Measurements from ENCODE around the gene SF3B6. TPM values are rescaled to one million over a fixed set of nuclear protein-coding genes. Genes with fewer than 3 reads are reported as not detected.

The SF3B6 gene
- total and polyA plus RNA-seq, 9 of the 15 experiments (the other 6 are each of a cell fraction or from before 2014, with no cell fraction given): 146 to 591 (median 295) TPM

DNA sequence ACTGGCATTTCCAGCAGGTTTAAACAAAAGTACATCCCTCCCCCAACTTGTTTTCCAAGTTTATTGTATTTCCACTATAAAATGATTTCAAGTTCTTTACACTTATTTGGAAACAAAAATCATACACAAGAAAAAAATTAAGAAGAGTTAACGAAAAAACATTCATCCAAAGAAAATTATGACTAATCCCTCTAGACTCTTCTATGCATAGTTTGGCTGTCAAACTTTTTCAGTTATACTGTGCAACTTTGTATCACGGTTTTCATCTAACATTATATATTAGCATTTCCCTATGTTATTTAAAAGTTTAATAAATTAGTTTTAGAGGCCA lies 29.6 kb downstream of the SF3B6 start:
- BruUV-seq (replicated peaks): no TSS peak
- ChIA-PET POLR2A (interaction anchor here (0.5 to 2.1 kb wide), 6 partner anchors 23 to 119 kb away, joined by 3 to 10 read pairs (median 6); partner anchors contain the start of genes ATAD2B and SF3B6), CTCF (ENCODE audit: low intra/inter-chr PET ratio) (no interaction called here)
- peaks cover 40% of the 10 kb centered on the region for H3K79me2 ChIP-seq (ENCODE audit: control insufficient read depth, insufficient read depth, low read length)
- H3K4me2 ChIP-seq (ENCODE audit: insufficient read depth, low read length): peak overlapping the region; percentile 82
- no peak overlapping the region for H2AFZ ChIP-seq (ENCODE audit: low read depth, low read length)
- FAIRE-seq (no peak), DNase-seq (ENCODE audit: extremely low read depth in 1 of 4, low spot score in 3 of 4) (no peak), ATAC-seq (no peak)
- H3K27me3 ChIP-seq (ENCODE audit: control insufficient read depth in 2 of 2, insufficient read depth in 2 of 2, low read length in 2 of 2): peaks cover 1 to 9% of the 10 kb centered on the region in 2 experiments; a peak in 2 of 5 replicates
- peak overlapping the region; percentile 52; the same call in 2 of the 3 replicates for H3K27ac ChIP-seq (ENCODE audit: extremely low read depth, low read depth, low read length)
- H3K4me1 ChIP-seq (replicated peaks in 1 of 2; ENCODE audit: control insufficient read depth in 2 of 2, insufficient read depth in 2 of 2, low read length in 2 of 2): peaks cover 8 to 22% of the 10 kb centered on the region in 2 experiments; a peak in 4 of 5 replicates
- 0% methylated on average over 2 of the region's 2 CpGs for WGBS (ENCODE audit: insufficient coverage, low coverage, missing lambda C conversion rate)
- in situ Hi-C loops (cut with MboI): no loop called here
- H3K36me3 ChIP-seq (ENCODE audit: control insufficient read depth, insufficient read depth, low read length): peaks cover 8% of the 10 kb centered on the region; the same call in 1 of the 3 replicates
- TF ChIP-seq POLR2B (IDR thresholded peaks at IDR 0.05; ENCODE audit: low read depth, partially characterized antibody): no peak
- TF ChIP-seq CSDE1 (IDR thresholded peaks at IDR 0.05): 0 out of 4 replicates have a peak, but pooled peaks of 1 of the 2 experiments have one; percentile 25
- H3K4me3 ChIP-seq: peak overlapping the region; percentile 64
- no peaks in the 10 kb centered on the region for H3K9me1 ChIP-seq (ENCODE audit: control insufficient read depth, insufficient read depth, low read length)
- H3K9me3 ChIP-seq (replicated peaks; ENCODE audit: control insufficient read depth, insufficient read depth, low read depth, low read length): no peaks in the 10 kb centered on the region
- intact Hi-C loops (cut with micrococcal nuclease): no loop called here
- H4K20me1 ChIP-seq (replicated peaks; ENCODE audit: control insufficient read depth, insufficient read depth, low read length): no peaks in the 10 kb centered on the region; the same call in 1 of the 2 replicates
- peak overlapping the region in 1 of 2 experiments; percentile 62; a peak in 3 of 4 replicates for H3K9ac ChIP-seq (ENCODE audit: insufficient read depth in 1 of 2, low read depth in 2 of 2, low read length in 2 of 2)

- peaks cover 42% of the 10 kb centered on the region for H3K79me2 ChIP-seq (ENCODE audit: control insufficient read depth, insufficient read depth, low read length)
- CTCF ChIA-PET (ENCODE audit: low intra/inter-chr PET ratio): no interaction called here
- FAIRE-seq (no peak), DNase-seq (ENCODE audit: extremely low read depth in 1 of 4, low spot score in 3 of 4) (peak in 1 of 4 experiments; percentile 16), ATAC-seq (no peak)
- POLR2A ChIA-PET: interaction anchor here (0.5 to 2.1 kb wide), 5 partner anchors 9 to 176 kb away, joined by 3 to 8 read pairs (median 5); partner anchors contain the start of genes ATAD2B and SF3B6
- H3K9me3 ChIP-seq (replicated peaks; ENCODE audit: control insufficient read depth, insufficient read depth, low read depth, low read length): no peaks in the 10 kb centered on the region
- peaks cover 0 to 6% of the 10 kb centered on the region in 2 experiments; a peak in 1 of 5 replicates for H3K27me3 ChIP-seq (ENCODE audit: control insufficient read depth in 2 of 2, insufficient read depth in 2 of 2, low read length in 2 of 2)
- BruUV-seq (replicated peaks): no TSS peak
- H3K9me1 ChIP-seq (ENCODE audit: control insufficient read depth, insufficient read depth, low read length): no peaks in the 10 kb centered on the region
- peak overlapping the region in 1 of 2 experiments; percentile 62 for H3K9ac ChIP-seq (ENCODE audit: insufficient read depth in 1 of 2, low read depth in 2 of 2, low read length in 2 of 2)
- H3K4me3 ChIP-seq: peak overlapping the region; percentile 64
- in situ Hi-C loops (cut with MboI) (no loop called here), intact Hi-C loops (cut with micrococcal nuclease) (no loop called here)
- no peak overlapping the region for H2AFZ ChIP-seq (ENCODE audit: low read depth, low read length)
- peak overlapping the region; percentile 52 for H3K27ac ChIP-seq (ENCODE audit: extremely low read depth, low read depth, low read length)
- H3K4me2 ChIP-seq (ENCODE audit: insufficient read depth, low read length): peak overlapping the region; percentile 82
- H3K36me3 ChIP-seq (ENCODE audit: control insufficient read depth, insufficient read depth, low read length): peaks cover 8% of the 10 kb centered on the region; the same call in 1 of the 3 replicates
- 17% methylated on average over 7 of the region's 11 CpGs for WGBS (ENCODE audit: insufficient coverage, low coverage, missing lambda C conversion rate)
- peaks cover 8 to 22% of the 10 kb centered on the region in 2 experiments; a peak in 4 of 5 replicates for H3K4me1 ChIP-seq (replicated peaks in 1 of 2; ENCODE audit: control insufficient read depth in 2 of 2, insufficient read depth in 2 of 2, low read length in 2 of 2)
- no peaks in the 10 kb centered on the region for H4K20me1 ChIP-seq (replicated peaks; ENCODE audit: control insufficient read depth, insufficient read depth, low read length)
- TF ChIP-seq, protein P1, sequence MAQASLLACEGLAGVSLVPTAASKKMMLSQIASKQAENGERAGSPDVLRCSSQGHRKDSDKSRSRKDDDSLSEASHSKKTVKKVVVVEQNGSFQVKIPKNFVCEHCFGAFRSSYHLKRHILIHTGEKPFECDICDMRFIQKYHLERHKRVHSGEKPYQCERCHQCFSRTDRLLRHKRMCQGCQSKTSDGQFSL (CRISPR knock-in tag; IDR thresholded peaks at IDR 0.05): no peak
- TF ChIP-seq, protein P1 (tag; IDR thresholded peaks at IDR 0.05): no peak
- TF ChIP-seq ETV6 (IDR thresholded peaks at IDR 0.05; ENCODE audit: borderline replicate concordance in 1 of 2, low read depth in 2 of 2, low read length in 1 of 2) (no peak; a peak in 1 of 4 replicates), ETV6 (CRISPR knock-in tag; IDR thresholded peaks at IDR 0.05; ENCODE audit: borderline replicate concordance) (no peak), FOSL1 (tag; conservative IDR thresholded peaks at IDR 0.05) (no peak), ZNF511 (CRISPR knock-in tag; IDR thresholded peaks at IDR 0.05) (no peak), MXI1 (IDR thresholded peaks at IDR 0.05; ENCODE audit: low read depth, low read length) (no peak), RHOXF2B (CRISPR knock-in tag; conservative IDR thresholded peaks at IDR 0.05) (no peak)
- TF ChIP-seq, protein P2, sequence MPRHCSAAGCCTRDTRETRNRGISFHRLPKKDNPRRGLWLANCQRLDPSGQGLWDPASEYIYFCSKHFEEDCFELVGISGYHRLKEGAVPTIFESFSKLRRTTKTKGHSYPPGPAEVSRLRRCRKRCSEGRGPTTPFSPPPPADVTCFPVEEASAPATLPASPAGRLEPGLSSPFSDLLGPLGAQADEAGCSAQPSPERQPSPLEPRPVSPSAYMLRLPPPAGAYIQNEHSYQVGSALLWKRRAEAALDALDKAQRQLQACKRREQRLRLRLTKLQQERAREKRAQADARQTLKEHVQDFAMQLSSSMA (CRISPR knock-in tag; IDR thresholded peaks at IDR 0.05): no peak
Observed at GRCh38 chr2:24045511-24046508, 30.3 kb downstream of the SF3B6 start.

All from K562 (cell line).